GM18868 (cell line): ENCODE data around the gene GLP2R.
"Not testable (repeated sequence)": the region's sequence is repeated elsewhere in the genome, so short reads cannot be mapped to it uniquely, and the experiment has no call there.

Experiments
- ATAC-seq: cut with Tn5 transposase; IDR thresholded peaks from one replicate; pipeline ENCODE4 v1.9.1; 2021; ENCODE audit warnings: mild to moderate bottlenecking, moderate library complexity; ENCODE audit not compliant: unreplicated experiment

The GLP2R gene

DNA sequence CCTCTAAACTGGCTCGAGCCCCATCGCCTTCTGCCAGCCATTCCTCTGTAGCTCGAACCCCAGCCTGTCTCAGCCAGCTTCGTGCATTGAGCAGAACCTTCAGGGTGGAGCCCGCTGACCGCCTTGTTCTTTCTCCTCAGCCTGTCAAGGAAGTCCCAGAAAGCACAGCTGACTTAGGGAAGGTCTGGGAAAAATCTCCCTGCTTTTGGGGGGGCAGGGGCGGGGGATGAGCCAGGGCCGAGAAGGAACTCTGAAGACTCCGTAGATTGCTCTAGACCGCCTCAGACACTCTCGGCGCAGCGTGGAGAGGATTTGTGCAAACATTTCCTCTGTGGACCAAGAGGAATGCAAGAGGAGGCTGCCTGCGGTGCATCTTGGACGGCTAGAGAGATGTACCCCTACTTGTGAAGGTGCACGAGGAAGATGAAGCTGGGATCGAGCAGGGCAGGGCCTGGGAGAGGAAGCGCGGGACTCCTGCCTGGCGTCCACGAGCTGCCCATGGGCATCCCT, at the start of gene GLP2R:
TSS of gene GLP2R (plus strand) at position 284 of the 510 bp plus-strand sequence. CDS start at position 424, 140 bp downstream.
- no peak for ATAC-seq

- no peak for ATAC-seq
These were observed 48.8 kb upstream of the GLP2R start for GRCh38 chr17:9776911-9777310.

DNA sequence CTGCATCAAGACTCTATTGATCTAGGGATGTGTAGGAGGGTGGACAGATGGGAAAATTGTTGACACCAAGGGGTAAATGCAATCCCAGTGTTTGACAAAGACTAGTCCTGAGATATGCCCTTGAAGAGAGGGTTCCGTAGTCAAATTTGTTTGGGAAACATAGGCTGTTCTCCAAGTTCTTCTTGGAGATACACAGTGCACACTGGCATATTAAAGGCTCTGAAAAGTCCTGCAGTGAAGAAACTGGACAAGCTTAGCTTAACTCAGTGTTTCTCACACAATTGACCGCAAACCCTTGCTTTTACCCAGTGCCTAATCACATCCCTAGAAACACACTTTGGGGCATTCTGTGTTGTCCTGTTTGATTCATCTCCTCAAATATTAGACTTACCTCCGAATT, 45.2 kb upstream of the GLP2R start:
- ATAC-seq: no peak

DNA sequence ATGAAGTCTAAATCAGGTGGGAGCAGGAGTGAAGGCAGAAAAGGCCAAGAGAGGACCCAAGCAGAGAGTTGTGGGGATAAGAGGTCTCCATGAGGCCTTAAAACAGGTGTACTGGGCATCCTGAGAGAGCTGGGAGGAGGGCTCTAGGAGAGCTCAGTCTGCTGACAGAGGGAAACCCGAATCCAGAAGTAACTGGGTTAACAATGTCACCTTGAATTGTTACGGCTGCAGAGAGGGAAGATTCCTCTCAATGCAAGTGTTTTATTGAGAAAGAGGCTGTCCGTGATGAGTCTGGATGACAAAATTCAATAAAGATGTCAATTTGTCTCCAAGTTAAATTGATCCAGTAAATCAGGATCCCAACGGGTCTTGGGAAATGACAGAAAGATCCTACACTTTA, 42.7 kb upstream of the GLP2R start:
- ATAC-seq: no peak

DNA sequence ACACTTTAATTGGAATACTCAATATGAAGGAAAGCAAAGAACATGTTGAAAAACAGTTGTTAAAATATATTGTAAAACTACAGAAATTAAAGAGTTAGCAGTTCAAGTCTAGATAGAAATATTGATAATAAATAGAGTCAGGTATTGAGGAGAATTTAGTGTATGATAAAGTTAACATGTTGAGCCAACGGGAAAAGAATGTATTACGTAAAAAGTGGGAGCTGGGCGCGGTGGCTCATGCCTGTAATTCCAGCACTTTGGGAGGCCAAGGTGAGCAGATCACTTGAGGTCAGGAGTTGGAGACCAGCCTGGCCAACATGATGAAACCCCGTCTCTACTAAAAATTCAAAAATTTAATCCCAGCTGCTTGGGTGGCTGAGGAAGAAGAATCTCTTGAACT, 42.3 kb upstream of the GLP2R start:
- not testable (repeated sequence) for ATAC-seq

GRCh38 chr17:9784544-9784943, 41.2 kb upstream of the GLP2R start:
- ATAC-seq: no peak

- ATAC-seq: no peak
These were observed 37.1 kb upstream of the GLP2R start for GRCh38 chr17:9788601-9789000.

DNA sequence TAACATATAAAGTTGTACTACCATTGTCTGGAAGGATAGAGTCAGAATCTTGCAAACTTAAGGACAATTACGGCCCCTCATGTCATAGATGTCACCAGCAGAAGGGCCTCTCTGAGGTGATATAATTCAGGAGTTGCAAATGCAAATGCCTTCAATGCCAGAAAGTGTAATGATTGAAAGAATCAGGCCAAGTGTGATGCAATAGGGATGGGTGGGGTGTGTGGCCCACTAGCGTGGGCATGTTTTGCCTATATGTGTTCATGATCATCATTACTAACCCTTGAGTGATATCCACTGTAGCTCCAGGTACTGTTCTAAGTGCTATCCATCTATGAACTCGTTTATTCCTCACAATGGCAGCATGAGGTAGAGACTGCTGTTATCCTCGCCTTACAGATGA, 35.4 kb upstream of the GLP2R start:
- no peak for ATAC-seq

- no peak for ATAC-seq
These were observed 34.5 kb upstream of the GLP2R start, which contains the start of gene DHRS7C for GRCh38 chr17:9790889-9791876. TSS of gene DHRS7C (minus strand) at chr17:9791592. CDS start at chr17:9791284, 308 bp downstream.

DNA sequence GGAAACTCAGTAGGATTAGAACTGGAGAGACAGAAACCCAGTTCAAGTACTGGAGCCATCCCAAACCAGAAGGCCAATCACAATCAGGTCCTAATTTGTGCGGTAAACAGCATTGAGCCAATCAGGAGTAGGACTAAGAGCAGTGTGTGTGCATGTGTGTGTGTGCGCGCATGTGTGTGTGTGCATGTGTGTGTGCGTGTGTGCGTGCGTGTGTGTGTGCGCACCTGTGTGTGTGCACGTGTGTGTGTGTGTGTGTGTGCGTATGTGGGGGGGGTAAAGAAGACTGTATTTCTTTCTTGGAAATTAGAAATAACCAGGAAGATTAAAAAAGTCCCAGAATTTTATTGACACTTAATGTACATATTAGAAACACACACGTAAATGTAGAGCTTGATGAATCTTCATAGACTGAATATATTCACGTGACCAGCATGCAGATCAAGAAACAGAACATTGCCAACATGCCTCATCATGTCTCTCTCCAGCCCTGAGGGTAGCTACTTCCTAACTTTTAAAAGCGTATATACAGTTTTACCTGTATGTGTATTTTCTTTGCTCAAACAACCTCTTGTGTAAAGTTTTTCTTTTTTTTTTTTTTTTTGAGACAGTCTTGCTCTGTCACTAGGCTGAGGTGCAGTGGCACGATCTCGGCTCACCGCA, 33.4 kb upstream of the GLP2R start:
- no peak for ATAC-seq

DNA sequence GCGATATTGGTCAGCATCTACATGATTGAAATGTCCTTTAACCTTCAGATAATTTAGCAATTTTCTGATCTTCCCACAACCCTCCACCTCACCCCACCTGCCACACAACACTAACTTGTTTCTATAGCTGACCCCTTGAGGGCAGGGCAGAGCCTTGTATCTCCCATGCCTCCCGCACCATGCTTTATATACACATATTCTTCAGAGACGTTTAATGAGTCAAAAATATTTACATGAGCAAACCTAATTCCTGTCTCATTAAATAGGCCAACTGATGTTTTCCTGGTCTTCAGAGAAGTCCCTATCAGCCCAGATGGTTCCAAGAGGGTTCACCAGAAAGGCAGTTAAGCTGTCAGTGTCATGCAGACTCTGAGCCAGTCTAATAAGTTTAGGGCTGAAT, 27.7 kb upstream of the GLP2R start:
- no peak for ATAC-seq

GRCh38 chr17:9798724-9799123, 27.0 kb upstream of the GLP2R start:
- no peak for ATAC-seq

- no peak for ATAC-seq
These were observed 24.2 kb upstream of the GLP2R start for GRCh38 chr17:9801505-9801904.

GRCh38 chr17:9802294-9802693, 23.4 kb upstream of the GLP2R start:
- ATAC-seq: no peak

DNA sequence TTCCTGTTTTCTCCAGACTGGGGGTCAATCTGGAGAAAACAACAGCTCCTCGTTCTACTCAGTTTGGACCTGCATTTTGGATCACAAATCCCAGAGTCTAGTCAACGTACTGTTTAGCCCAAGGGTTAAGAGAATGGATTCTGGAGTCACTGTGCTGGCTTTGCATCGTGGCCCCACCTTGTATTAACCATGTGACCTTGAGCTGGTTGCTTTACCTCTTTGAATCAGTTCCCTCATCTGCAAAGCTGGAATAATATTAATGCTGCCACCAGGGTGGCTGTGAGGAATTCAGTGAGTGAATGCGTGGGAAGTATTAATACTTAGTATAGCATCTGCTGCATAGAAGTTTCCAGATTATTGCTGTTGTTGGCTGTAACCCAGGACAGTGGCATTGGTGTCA, 23.0 kb upstream of the GLP2R start:
- ATAC-seq: no peak

DNA sequence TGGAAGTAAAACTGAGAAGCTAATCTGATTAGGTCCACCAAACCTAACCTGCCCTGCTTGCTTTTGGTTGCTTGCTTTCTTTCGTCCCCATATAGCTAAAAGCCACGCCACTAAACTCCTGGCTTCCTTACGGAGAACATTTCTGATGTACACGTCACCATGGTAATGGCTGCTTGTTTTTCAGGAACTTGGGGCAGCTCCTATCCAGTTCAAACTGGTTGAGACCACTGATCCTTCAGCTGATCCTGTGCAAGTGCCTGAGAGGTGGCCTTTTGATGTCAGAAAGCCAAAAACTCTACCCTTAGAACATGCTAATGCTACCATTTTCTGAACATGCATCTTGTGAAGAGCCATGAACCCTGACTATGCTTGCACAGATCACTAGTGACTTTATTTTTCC, 20.0 kb upstream of the GLP2R start:
- no peak for ATAC-seq

- ATAC-seq: no peak
These were observed 19.0 kb upstream of the GLP2R start for GRCh38 chr17:9806699-9807098.

- no peak for ATAC-seq
These were observed 16.3 kb upstream of the GLP2R start for GRCh38 chr17:9809409-9809808.

- ATAC-seq: no peak
These were observed 15.4 kb upstream of the GLP2R start for GRCh38 chr17:9810100-9810949.

DNA sequence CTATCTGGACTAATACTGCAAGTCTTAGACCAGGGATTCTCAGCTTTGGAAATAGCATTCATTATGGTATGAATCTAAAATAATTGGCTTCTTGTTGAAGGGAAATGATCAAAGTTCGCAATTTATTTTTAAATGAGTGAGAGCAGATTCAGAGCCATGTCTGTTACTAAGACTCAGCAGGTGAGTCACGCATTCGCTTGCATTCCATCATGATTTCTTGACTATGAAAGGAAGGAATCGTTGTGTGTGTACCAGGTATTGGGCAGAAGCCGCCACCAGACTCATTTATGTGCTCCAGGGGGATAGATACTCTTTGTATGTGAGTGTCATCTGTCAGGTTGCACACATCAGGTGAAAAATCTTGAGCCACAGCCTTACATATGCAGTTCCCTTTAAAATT, 14.6 kb upstream of the GLP2R start:
- no peak for ATAC-seq

DNA sequence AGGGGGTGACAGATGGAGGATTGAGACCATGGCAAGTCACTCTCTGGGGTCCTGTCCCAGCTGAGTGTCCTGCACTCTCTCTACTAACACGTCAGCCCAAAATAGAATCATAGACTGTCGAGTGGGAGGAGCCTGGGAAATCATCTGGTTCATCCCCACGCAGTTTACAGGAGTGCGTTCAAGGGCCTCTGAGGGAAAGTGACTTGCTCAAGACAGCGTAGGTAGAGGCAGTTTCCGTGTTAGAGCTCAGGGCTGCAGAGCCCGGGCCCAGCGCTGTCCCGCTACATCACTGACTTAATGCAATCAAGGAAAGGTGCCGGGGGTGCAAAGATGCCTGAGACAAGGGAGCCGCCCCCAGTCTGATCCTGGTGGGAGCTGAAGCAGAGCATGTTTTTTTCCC, 14.2 kb upstream of the GLP2R start:
- no peak for ATAC-seq
